H1 (cell line): ENCODE data around the gene MED29. TPM values are rescaled to one million over a fixed set of nuclear protein-coding genes. Genes with fewer than 3 reads are reported as not detected.
A peak's percentile ranks its signal among the peaks of the same experiment; 100 is the strongest.

ENCODE experiments used
- ATF2 ChIP-seq: IDR thresholded peaks from 2 replicates; pipeline ENCODE4 v1.6.1; 2012; ENCODE audit warnings: low read length, inconsistent platforms
- CBX5 ChIP-seq: fragments of 300-800, 300-1000 bp; sonication (generic); IDR thresholded peaks from 2 replicates; pipeline ENCODE4 v1.7.1; 2016; ENCODE audit warnings: antibody characterized with exemption, low read length, low read depth
- EP300 ChIP-seq, 2 experiments: IDR thresholded peaks; 1 replicate in 1 of 2; 2 replicates in 1 of 2; pipeline ENCODE4 v1.6.1; 2011 to 2012; ENCODE audit warnings: low read depth in 2 of 2, low read length in 2 of 2, mild to moderate bottlenecking in 2 of 2, borderline replicate concordance in 1 of 2, inconsistent platforms in 1 of 2, moderate library complexity in 1 of 2
- JUN ChIP-seq: IDR thresholded peaks from 2 replicates; pipeline ENCODE4 v1.6.1; 2011; ENCODE audit warnings: low read depth, mild to moderate bottlenecking, improper control_type of control experiment, low read length
- KDM4A ChIP-seq: IDR thresholded peaks from one replicate; pipeline ENCODE4 v1.7.1; 2012; ENCODE audit warnings: low read depth, mild to moderate bottlenecking, moderate library complexity, low read length, inconsistent platforms; ENCODE audit not compliant: severe bottlenecking
- SP1 ChIP-seq: IDR thresholded peaks from 2 replicates; pipeline ENCODE4 v1.6.1; 2011; ENCODE audit warnings: low read depth, low read length
- TAF7 ChIP-seq: optimal IDR thresholded peaks from 2 replicates; pipeline ENCODE3; 2011; ENCODE audit warnings: low read depth, mild to moderate bottlenecking, inconsistent platforms, low read length, moderate library complexity, borderline replicate concordance
- YY1 ChIP-seq: IDR thresholded peaks from 2 replicates; pipeline ENCODE4 v1.6.1; 2011; ENCODE audit warnings: low read depth, mild to moderate bottlenecking, low read length
- polyA plus RNA-seq, 7 experiments: library from polyadenylated mRNA; depleted of rRNA in 3 of 7; stranded (reverse) in 5 of 7; unstranded in 2 of 7; fragments of >200 nt in 5 of 7; fragments of 200-250 nt in 2 of 7; gene quantifications; 1 replicate in 5 of 7; 2 replicates in 1 of 7; 4 replicates in 1 of 7; pipeline versions ENCODE4 v1.2.1 to v1.2.3, GENCODE V29; 2011 to 2013; ENCODE audit warnings: missing spikeins in 2 of 7, mixed read lengths in 2 of 7
- total RNA-seq: library from RNA; stranded (reverse); fragmentation: NEBNext Ultra II Directional; extraction: Animal tissue kit (Norgen Biotek cat#: 25700); gene quantifications from 2 replicates; pipeline ENCODE4 v1.2.1, GENCODE V29; 2021

Gene MED29
- total and polyA plus RNA-seq, 2 of the 8 experiments (the other 6 are each of a cell fraction or from before 2014, with no cell fraction given), result 31.1 to 52.5 TPM

GRCh38 chr19:39445196-39446111, 54.3 kb downstream of the MED29 start, which contains the start of gene SUPT5H (continued):
- TF ChIP-seq YY1, result peak; percentile 99
- TF ChIP-seq ATF2, result no peak; the same call in 1 of the 2 replicates
- no peak for TF ChIP-seq CBX5
- TF ChIP-seq EP300 (IDR thresholded peaks at IDR 0.05; ENCODE audit: borderline replicate concordance in 1 of 2, low read depth in 2 of 2, low read length in 2 of 2), result no peak
- peak; percentile 98 for TF ChIP-seq KDM4A
- no peak for TF ChIP-seq SP1
- TF ChIP-seq TAF7, result peak; percentile 45
- no peak for TF ChIP-seq JUN
